ENCODE results near the gene MCAT.

Gene MCAT

GRCh38 chr22:43142880-43143562 lies at the start of gene MCAT:
Gene MCAT, minus strand, starts transcription at chr22:43143398. Its CDS starts 50 bp downstream, at chr22:43143348.
- DNase-seq, result peak; percentile 70

GRCh38 chr22:43191831-43192230 lies 48.6 kb upstream of the MCAT start:
- no peak for DNase-seq

- DNase-seq, result no peak
These were observed 45.8 kb upstream of the MCAT start for GRCh38 chr22:43188829-43189545.

GRCh38 chr22:43187171-43188099 lies 44.2 kb upstream of the MCAT start:
- DNase-seq, result peak; percentile 80

GRCh38 chr22:43186272-43187170 lies 43.3 kb upstream of the MCAT start, which contains the start of gene TTLL12:
Gene TTLL12, minus strand, starts transcription at chr22:43187134. Its CDS starts 65 bp downstream, at chr22:43187069.
- no peak for DNase-seq

- no peak for DNase-seq
These were observed 42.7 kb upstream of the MCAT start for GRCh38 chr22:43185860-43186261.

GRCh38 chr22:43183496-43184277 lies 40.5 kb upstream of the MCAT start:
- DNase-seq, result no peak

- no peak for DNase-seq
These were observed 39.5 kb upstream of the MCAT start for GRCh38 chr22:43182726-43183125.

- DNase-seq, result no peak
These were observed 38.9 kb upstream of the MCAT start for GRCh38 chr22:43182118-43182517.

GRCh38 chr22:43181321-43182076 lies 38.3 kb upstream of the MCAT start:
- no peak for DNase-seq

GRCh38 chr22:43180670-43181069 lies 37.5 kb upstream of the MCAT start:
- DNase-seq, result no peak

- DNase-seq, result no peak
These were observed 36.7 kb upstream of the MCAT start for GRCh38 chr22:43179911-43180195.

GRCh38 chr22:43179146-43179910 lies 36.1 kb upstream of the MCAT start:
- DNase-seq, result no peak

- no peak for DNase-seq
These were observed 34.3 kb upstream of the MCAT start for GRCh38 chr22:43177479-43177878.

- no peak for DNase-seq
These were observed 32.9 kb upstream of the MCAT start for GRCh38 chr22:43176090-43176489.

GRCh38 chr22:43174941-43175531 lies 31.8 kb upstream of the MCAT start:
- no peak for DNase-seq

- no peak for DNase-seq
These were observed 30.9 kb upstream of the MCAT start for GRCh38 chr22:43173976-43174720.

GRCh38 chr22:43173566-43173965 lies 30.4 kb upstream of the MCAT start:
- DNase-seq, result no peak

- no peak for DNase-seq
These were observed 29.0 kb upstream of the MCAT start for GRCh38 chr22:43172191-43172590.
